ENCODE data around the gene BRCA2.

BRCA2 gene

DNA sequence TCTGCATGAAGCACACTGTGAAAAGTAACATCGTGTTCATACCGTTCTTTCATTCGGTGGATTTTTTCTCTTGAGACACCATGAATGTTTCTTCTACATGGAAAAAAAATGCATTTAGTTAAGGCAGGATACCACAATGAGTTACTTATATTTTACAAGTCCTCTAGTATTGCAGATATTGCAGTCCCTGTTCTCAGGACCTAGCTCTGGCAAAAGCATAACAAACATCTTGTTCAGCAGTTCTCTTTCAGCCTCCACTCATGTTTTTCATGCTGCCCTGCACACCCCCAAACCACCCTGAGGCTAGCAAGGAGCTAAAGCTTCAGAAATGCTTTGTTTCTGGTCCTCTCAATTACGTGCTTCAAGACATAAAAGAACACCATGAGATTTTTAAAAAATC lies 87.8 kb downstream of the BRCA2 start:
- no peak overlapping the region for H3K4me3 ChIP-seq (ENCODE audit: low read depth, low read length)
- no peak for DNase-seq (ENCODE audit: low read depth)
- TF ChIP-seq, protein P1, sequence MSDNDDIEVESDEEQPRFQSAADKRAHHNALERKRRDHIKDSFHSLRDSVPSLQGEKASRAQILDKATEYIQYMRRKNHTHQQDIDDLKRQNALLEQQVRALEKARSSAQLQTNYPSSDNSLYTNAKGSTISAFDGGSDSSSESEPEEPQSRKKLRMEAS (IDR thresholded peaks at IDR 0.05; ENCODE audit: low read depth, low read length): no peak
- no peak for TF ChIP-seq POLR2A (IDR thresholded peaks at IDR 0.05; ENCODE audit: extremely low read depth, insufficient read length)
- TF ChIP-seq MYC (IDR thresholded peaks at IDR 0.05; ENCODE audit: low read depth, low read length): no peak
- TF ChIP-seq, protein P2, sequence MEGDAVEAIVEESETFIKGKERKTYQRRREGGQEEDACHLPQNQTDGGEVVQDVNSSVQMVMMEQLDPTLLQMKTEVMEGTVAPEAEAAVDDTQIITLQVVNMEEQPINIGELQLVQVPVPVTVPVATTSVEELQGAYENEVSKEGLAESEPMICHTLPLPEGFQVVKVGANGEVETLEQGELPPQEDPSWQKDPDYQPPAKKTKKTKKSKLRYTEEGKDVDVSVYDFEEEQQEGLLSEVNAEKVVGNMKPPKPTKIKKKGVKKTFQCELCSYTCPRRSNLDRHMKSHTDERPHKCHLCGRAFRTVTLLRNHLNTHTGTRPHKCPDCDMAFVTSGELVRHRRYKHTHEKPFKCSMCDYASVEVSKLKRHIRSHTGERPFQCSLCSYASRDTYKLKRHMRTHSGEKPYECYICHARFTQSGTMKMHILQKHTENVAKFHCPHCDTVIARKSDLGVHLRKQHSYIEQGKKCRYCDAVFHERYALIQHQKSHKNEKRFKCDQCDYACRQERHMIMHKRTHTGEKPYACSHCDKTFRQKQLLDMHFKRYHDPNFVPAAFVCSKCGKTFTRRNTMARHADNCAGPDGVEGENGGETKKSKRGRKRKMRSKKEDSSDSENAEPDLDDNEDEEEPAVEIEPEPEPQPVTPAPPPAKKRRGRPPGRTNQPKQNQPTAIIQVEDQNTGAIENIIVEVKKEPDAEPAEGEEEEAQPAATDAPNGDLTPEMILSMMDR (IDR thresholded peaks at IDR 0.05; ENCODE audit: low read depth, low read length): no peak

DNA sequence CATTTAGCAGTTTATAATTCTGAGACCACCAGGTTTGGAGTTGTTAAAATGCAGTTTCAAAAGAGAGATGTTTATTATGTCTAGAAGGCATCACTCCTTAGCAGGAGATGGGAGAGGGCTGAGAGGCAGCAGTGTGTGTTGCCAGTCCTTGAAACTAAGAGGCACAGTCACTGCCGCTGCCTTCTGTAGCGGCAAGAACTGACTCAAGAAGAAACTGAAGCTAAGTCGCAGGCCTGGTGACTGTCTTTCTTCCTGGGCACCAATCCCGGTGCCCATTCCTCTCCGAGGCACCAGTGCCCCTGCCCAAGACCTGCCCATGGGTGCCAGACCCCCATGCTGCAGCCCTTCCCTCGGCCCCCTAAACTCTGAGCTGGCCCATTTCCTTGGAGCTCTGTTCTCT lies 92.5 kb downstream of the BRCA2 start:
- DNase-seq (ENCODE audit: low read depth): no peak
- H3K4me3 ChIP-seq (ENCODE audit: low read depth, low read length): no peak overlapping the region
- TF ChIP-seq, protein P1 (IDR thresholded peaks at IDR 0.05; ENCODE audit: low read depth, low read length): no peak
- TF ChIP-seq POLR2A (IDR thresholded peaks at IDR 0.05; ENCODE audit: extremely low read depth, insufficient read length): no peak
- TF ChIP-seq, protein P2 (IDR thresholded peaks at IDR 0.05; ENCODE audit: low read depth, low read length): no peak
- no peak for TF ChIP-seq MYC (IDR thresholded peaks at IDR 0.05; ENCODE audit: low read depth, low read length)

DNA sequence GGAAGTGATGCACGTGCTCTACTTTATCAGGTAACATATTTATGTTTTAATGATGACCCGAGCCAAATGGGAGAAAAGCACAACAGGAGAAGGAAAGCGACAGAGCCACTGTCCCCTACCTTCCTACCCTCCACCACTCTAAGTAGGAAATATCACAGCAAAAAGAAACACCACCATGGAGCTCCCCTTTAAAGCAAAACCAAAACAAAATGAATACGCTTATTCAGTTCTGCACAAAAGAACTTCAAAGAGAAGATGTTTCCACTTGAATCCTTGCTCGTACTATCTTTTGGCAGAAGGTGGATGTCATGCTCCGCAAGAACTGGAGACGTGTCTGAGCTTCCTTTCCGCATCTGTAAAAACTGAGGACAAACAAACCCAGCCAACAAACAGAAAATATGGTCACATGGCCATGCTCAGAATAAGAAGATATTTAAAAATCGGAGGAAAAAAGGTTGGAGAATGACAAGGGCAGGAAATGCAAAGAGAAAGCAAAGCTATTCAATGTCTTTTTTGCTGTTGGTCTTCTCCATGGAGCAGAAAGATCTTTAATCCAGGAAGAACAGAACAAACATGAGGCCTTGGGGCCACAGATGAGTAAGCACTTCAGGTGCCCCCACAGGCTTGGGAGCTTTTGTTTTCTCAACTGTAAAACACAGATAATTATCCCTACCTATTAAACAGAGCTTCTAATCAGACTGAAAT lies 93.1 kb downstream of the BRCA2 start:
- no peak overlapping the region for H3K4me3 ChIP-seq (ENCODE audit: low read depth, low read length)
- TF ChIP-seq POLR2A (IDR thresholded peaks at IDR 0.05; ENCODE audit: extremely low read depth, insufficient read length): no peak
- TF ChIP-seq, protein P1 (IDR thresholded peaks at IDR 0.05; ENCODE audit: low read depth, low read length): no peak
- peak; percentile 29 for DNase-seq (ENCODE audit: low read depth)

DNA sequence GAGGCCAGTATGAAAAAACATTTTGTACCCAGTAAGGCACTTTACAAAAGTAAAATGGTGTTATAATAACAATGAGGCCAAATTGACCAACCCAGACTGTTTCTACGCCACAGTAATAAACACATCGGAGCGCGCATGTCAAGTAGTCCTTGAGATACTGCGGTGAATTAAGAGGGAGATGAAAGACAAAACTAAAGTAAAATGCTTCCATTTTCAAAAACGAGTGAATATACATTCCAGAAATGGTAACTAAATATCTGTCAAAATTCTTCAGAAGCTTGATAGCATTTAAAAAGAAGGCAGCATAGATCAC lies 93.6 kb downstream of the BRCA2 start:
- no peak overlapping the region for H3K4me3 ChIP-seq (ENCODE audit: low read depth, low read length)
- DNase-seq (ENCODE audit: low read depth): no peak
- TF ChIP-seq, protein P1 (IDR thresholded peaks at IDR 0.05; ENCODE audit: low read depth, low read length): no peak
- no peak for TF ChIP-seq POLR2A (IDR thresholded peaks at IDR 0.05; ENCODE audit: extremely low read depth, insufficient read length)
- no peak for TF ChIP-seq MYC (IDR thresholded peaks at IDR 0.05; ENCODE audit: low read depth, low read length)
- TF ChIP-seq, protein P2 (IDR thresholded peaks at IDR 0.05; ENCODE audit: low read depth, low read length): no peak

DNA sequence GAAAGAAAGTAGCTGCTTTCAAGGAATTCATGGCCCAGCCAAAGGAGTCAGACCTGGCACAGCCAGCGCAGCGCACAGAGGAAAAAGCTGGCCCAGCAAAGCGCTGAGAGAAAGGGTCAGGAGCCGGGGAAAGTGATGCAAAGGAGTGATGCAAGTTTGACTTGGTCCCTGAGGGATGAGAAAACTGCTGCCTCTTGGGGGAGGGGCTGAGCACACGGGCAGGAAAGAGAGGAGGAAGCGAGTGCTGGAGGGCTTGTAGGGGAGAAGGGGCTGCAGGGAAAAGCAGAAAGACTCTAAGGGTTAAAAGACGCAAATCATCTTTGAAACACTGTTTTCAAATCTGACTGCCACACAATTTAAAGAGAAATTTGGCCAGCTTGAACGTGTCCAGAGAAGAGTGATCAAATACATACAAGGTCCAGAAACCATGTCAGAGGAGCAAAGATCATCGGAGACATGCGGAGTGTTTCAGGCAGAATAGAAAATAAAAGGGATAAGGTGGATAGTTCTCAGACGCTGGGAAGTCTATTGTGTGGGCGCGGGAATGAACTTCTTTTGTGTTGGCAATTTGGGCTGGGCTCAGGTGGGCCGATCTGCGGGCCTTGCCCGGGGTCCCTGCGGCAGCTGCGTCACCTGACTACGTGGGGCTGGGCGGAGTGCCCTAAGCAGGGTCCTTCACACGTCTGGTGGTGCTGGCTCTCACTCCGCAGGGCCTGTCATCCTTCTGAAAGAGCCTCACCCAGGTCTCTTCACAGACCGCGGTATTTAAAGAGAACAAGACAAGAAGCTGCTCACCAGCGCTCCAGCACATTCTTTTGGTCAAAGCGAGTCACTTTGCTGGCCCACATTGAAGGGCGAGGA lies 94.5 kb downstream of the BRCA2 start:
- H3K4me3 ChIP-seq (ENCODE audit: low read depth, low read length): no peak overlapping the region
- TF ChIP-seq, protein P1 (IDR thresholded peaks at IDR 0.05; ENCODE audit: low read depth, low read length): peak; percentile 38; the same call in 1 of the 2 replicates
- no peak for TF ChIP-seq POLR2A (IDR thresholded peaks at IDR 0.05; ENCODE audit: extremely low read depth, insufficient read length)
- peak; percentile 92 for DNase-seq (ENCODE audit: low read depth)

DNA sequence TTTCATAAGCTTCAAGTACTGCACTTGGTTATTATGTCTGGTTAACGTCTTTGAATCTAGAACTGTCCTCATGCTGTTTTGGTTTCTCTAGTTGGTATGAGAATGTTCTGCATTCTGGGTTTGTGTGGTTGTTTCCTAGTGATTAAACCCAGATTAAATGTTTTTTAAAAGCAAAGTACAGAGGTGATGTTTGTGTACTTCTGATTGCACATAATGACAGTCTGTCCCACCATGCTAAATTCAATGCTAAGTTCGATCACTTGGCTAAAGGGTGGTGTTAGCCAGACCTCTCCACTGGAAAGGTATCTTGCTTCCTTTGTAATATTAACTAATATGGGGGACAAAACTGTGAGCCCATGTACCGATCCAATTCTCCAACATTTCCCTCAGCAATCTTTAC lies 98.0 kb downstream of the BRCA2 start:
- TF ChIP-seq, protein P2 (IDR thresholded peaks at IDR 0.05; ENCODE audit: low read depth, low read length): no peak
- TF ChIP-seq, protein P1 (IDR thresholded peaks at IDR 0.05; ENCODE audit: low read depth, low read length): no peak
- TF ChIP-seq MYC (IDR thresholded peaks at IDR 0.05; ENCODE audit: low read depth, low read length) (no peak), POLR2A (IDR thresholded peaks at IDR 0.05; ENCODE audit: extremely low read depth, insufficient read length) (no peak)

More for the DNA sequence above, 98.0 kb downstream of the BRCA2 start:
- DNase-seq (ENCODE audit: low read depth): no peak
- H3K4me3 ChIP-seq (ENCODE audit: low read depth, low read length): no peak overlapping the region

Measured in NB4 (cell line).